CD4-positive, alpha-beta T cell (primary cell): ENCODE results near the gene STAG3. TPM values are rescaled to one million over a fixed set of nuclear protein-coding genes. Genes with fewer than 3 reads are reported as not detected.
"Not testable (repeated sequence)": the region's sequence is repeated elsewhere in the genome, so short reads cannot be mapped to it uniquely, and the experiment has no call there.

ENCODE experiments used
- ATAC-seq: fragments of 200-7000 bp; cut with Tn5 transposase; one replicate; pipeline ENCODE4 v1.10.0; 2022; ENCODE audit warnings: mild to moderate bottlenecking; ENCODE audit not compliant: poor library complexity
- CTCF ChIA-PET: fragments of 350-600 bp; sonication (Branson Sonifier 250); formaldehyde crosslinking; loops from one replicate; lab custom pipeline; 2021; ENCODE audit warnings: antibody characterized with exemption, inconsistent platforms; lab: Charles Lee
- POLR2A ChIA-PET: fragments of 350-600 bp; sonication (Branson Sonifier 250); formaldehyde crosslinking; loops from one replicate; lab custom pipeline; 2021; ENCODE audit warnings: antibody characterized with exemption, inconsistent platforms; lab: Charles Lee
- DNase-seq, 14 experiments: peaks; one replicate each; pipeline ENCODE4 v3.0.0-alpha.2; 2013 to 2020; ENCODE audit warnings: mixed read lengths in 2 of 14
- H3K27ac ChIP-seq, 2 donors: one replicate each; pipeline versions ENCODE4 v1.5.1 to v1.7.0; 2013; ENCODE audit warnings: low read length in 2 of 2, low read depth in 1 of 2, mild to moderate bottlenecking in 1 of 2
- H3K27me3 ChIP-seq, 2 experiments: 1 replicate in 1 of 2; 2 replicates in 1 of 2; pipeline versions ENCODE4 v1.6.1 to v1.7.0; 2013; ENCODE audit warnings: low read length in 2 of 2, control low read depth in 1 of 2, mild to moderate bottlenecking in 1 of 2, moderate library complexity in 1 of 2; ENCODE audit not compliant: insufficient read depth in 2 of 2, control insufficient read depth in 1 of 2
- H3K36me3 ChIP-seq: one replicate; pipeline ENCODE4 v1.6.1; 2013; ENCODE audit warnings: low read length, control low read depth; ENCODE audit not compliant: insufficient read depth
- H3K4me1 ChIP-seq: one replicate; pipeline ENCODE4 v1.6.1; 2013; ENCODE audit warnings: low read length, control low read depth; ENCODE audit not compliant: insufficient read depth
- H3K4me3 ChIP-seq: one replicate; pipeline ENCODE4 v1.5.1; 2013; ENCODE audit warnings: mild to moderate bottlenecking, low read length, moderate library complexity
- H3K9me3 ChIP-seq, 2 experiments: 1 replicate in 1 of 2; 2 replicates in 1 of 2; pipeline versions ENCODE4 v1.6.1 to v1.7.0; 2013; ENCODE audit warnings: low read length in 2 of 2, mild to moderate bottlenecking in 2 of 2, control low read depth in 1 of 2, moderate library complexity in 1 of 2; ENCODE audit not compliant: control insufficient read depth in 1 of 2, insufficient read depth in 1 of 2
- H3K27ac Mint-ChIP-seq: one replicate; pipeline ENCODE4 v1.8.0; 2020; ENCODE audit warnings: mixed read lengths
- H3K27me3 Mint-ChIP-seq: one replicate; pipeline ENCODE4 v1.8.0; 2021; ENCODE audit warnings: mixed read lengths
- H3K36me3 Mint-ChIP-seq: one replicate; pipeline ENCODE4 v1.8.0; 2021; ENCODE audit warnings: low read depth, mixed read lengths
- H3K4me1 Mint-ChIP-seq: one replicate; pipeline ENCODE4 v1.8.0; 2021; ENCODE audit warnings: low read depth, mixed read lengths
- H3K4me3 Mint-ChIP-seq: one replicate; pipeline ENCODE4 v1.8.0; 2020; ENCODE audit warnings: mild to moderate bottlenecking, mixed read lengths
- H3K9me3 Mint-ChIP-seq: one replicate; pipeline ENCODE4 v1.8.0; 2020; ENCODE audit warnings: mixed read lengths
- intact Hi-C, 2 experiments: fragments of 100-400 bp; cut with DNase I in 1 of 2; cut with micrococcal nuclease in 1 of 2; formaldehyde crosslinking; loops; one replicate each; pipeline versions ENCODE4 v1.15.1 to v1.9.0; 2023 to 2025; cut with DNase I, micrococcal nuclease
- total RNA-seq, 174 experiments: library from RNA in 2 of 174; stranded (reverse) in 2 of 174; gene quantifications; one replicate each; pipeline ENCODE4 v1.2.3 and lab custom pipeline; 2021 to 2026
- TF ChIP-seq, protein P1 (sequence below): fragments of 200-600 bp; IDR thresholded peaks from one replicate; pipeline ENCODE4 v1.8.0; 2022; ENCODE audit warnings: antibody characterized with exemption, mild to moderate bottlenecking

Gene STAG3
- total RNA-seq, 2 experiments from 2014 or later: 4.0 to 5.5 TPM

DNA sequence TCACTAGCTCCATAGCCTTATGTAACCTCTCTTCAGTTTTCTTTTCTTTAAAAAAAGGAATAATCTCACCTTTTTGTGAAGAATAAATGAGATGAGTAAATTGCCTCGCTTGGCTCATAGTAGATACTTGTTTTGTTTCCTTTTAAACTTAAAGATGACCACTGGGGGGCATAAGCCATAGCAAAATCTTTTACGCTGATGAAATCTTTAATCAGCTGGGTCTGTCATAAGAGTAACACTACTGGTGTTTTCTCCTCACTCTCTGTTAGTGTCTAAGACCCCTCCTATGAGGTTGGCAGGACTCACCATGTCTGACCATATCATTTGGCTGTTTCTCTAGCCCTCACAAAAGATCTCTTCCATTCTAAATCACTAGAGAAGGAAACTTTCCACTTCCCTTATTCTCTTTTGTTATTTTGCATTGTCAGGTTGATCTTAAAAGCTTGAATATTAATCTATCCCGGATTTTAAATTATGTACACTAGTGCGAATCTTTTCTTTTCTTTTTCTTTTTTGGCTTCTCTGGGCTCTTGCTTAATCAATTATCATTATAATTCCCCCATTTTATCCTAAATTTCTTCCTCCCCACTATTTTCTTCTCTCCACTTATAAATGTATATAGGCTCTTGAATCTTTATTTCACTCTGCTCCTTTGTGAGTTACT, 12.5 kb downstream of the STAG3 start:
- Histone ChIP-seq H3K4me1 (peaks cover 1% of the 10 kb centered on the region), H3K9me3 (no peaks in the 10 kb centered on the region), H3K27me3 (no peaks in the 10 kb centered on the region), H3K36me3 (no peaks in the 10 kb centered on the region), H3K4me3 (no peak overlapping the region), H3K27ac (no peak overlapping the region)
- no peaks in the 10 kb centered on the region for H3K9me3 Mint-ChIP-seq
- H3K4me1 Mint-ChIP-seq: peaks cover 44% of the 10 kb centered on the region
- peak in 3 of 14 experiments; percentile 72 to 77 (median 73) for DNase-seq
- no peak overlapping the region for H3K4me3 Mint-ChIP-seq
- peak; percentile 84 for ATAC-seq
- no peaks in the 10 kb centered on the region for H3K27me3 Mint-ChIP-seq
- ChIA-PET CTCF (interaction anchor here (0.6 to 1.4 kb wide), 14 partner anchors 8 to 239 kb away, joined by 3 to 11 read pairs (median 4); partner anchors contain the start of genes LAMTOR4, MEPCE and PVRIG), POLR2A (interaction anchor here (0.6 to 1.3 kb wide), 10 partner anchors 13 to 42 kb away, joined by 3 to 7 read pairs (median 4); partner anchors contain the start of genes GPC2 and LAMTOR4)
- peak overlapping the region; percentile 25 for H3K27ac Mint-ChIP-seq
- intact Hi-C loops: loop anchor here (1.0 to 5.0 kb wide), 2 partner anchors 27 to 217 kb away; no protein-coding TSS in a partner anchor
- no peaks in the 10 kb centered on the region for H3K36me3 Mint-ChIP-seq
- TF ChIP-seq, protein P1, sequence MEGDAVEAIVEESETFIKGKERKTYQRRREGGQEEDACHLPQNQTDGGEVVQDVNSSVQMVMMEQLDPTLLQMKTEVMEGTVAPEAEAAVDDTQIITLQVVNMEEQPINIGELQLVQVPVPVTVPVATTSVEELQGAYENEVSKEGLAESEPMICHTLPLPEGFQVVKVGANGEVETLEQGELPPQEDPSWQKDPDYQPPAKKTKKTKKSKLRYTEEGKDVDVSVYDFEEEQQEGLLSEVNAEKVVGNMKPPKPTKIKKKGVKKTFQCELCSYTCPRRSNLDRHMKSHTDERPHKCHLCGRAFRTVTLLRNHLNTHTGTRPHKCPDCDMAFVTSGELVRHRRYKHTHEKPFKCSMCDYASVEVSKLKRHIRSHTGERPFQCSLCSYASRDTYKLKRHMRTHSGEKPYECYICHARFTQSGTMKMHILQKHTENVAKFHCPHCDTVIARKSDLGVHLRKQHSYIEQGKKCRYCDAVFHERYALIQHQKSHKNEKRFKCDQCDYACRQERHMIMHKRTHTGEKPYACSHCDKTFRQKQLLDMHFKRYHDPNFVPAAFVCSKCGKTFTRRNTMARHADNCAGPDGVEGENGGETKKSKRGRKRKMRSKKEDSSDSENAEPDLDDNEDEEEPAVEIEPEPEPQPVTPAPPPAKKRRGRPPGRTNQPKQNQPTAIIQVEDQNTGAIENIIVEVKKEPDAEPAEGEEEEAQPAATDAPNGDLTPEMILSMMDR: peak; percentile 55

DNA sequence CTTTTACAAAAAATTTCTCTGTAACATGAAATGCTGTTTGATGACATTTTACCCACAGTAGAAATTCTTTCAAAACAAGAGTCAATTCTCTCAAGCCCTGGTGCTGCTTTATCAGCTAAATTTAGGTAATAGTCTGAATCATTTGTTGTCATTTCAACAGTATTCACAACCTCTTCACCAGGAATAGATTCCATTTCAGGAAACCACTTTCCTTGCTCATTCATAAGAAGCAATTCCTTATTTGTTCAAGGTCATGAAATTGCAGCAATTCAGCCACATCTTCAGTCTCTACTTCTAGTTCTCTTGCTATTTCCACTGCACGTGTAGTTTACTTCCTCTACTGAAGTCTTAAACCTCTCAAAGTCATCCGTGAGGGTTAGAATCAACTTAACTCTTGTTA, 14.1 kb downstream of the STAG3 start:
- Histone ChIP-seq H3K36me3 (no peaks in the 10 kb centered on the region), H3K9me3 (no peaks in the 10 kb centered on the region), H3K4me3 (no peak overlapping the region), H3K27me3 (no peaks in the 10 kb centered on the region), H3K27ac (no peak overlapping the region), H3K4me1 (peaks cover 2% of the 10 kb centered on the region)
- Mint-ChIP-seq H3K9me3 (no peaks in the 10 kb centered on the region), H3K36me3 (no peaks in the 10 kb centered on the region), H3K27me3 (no peaks in the 10 kb centered on the region), H3K4me3 (no peak overlapping the region), H3K4me1 (peaks cover 48% of the 10 kb centered on the region), H3K27ac (peak overlapping the region; percentile 68)
- intact Hi-C loops: loop anchor here in 1 of 2 experiments (5.0 kb wide), 1 partner anchor 216 kb away; no protein-coding TSS in a partner anchor
- CTCF ChIA-PET: no interaction called here
- TF ChIP-seq, protein P1: no peak
- POLR2A ChIA-PET: no interaction called here
- ATAC-seq (no peak), DNase-seq (no peak)

DNA sequence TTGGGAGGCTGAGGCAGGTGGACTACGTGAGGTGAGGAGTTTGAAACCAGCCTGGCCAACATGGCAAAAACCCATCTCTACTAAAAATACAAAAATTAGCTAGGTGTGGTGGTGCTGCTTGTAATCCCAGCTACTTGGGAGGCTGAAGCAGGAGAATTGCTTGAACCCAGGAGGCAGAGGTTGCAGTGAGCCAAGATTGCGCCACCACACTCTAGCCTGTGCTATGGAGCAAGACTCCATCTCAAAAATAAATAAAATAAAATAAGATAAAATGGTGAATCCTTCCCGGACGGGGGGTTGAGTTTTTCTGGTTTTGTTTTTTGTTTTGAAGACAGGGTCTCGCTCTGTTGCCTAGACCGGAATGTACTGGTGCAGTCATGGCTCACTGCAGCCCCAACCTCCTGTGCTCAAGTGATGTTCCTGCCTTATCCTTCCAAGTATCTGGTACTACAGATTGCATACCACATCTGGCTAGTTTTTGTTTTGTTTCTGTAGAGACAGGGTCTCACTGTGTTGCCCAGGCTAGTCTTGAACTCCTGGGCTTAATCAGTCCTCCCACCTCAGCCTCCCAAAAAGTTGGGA, 14.7 kb downstream of the STAG3 start:
- not testable (repeated sequence) for H3K4me1 ChIP-seq, ATAC-seq, H3K4me3 Mint-ChIP-seq, H3K27me3 Mint-ChIP-seq, H3K27me3 ChIP-seq, H3K36me3 ChIP-seq, H3K9me3 Mint-ChIP-seq, H3K4me3 ChIP-seq, H3K9me3 ChIP-seq, DNase-seq, H3K36me3 Mint-ChIP-seq, H3K27ac ChIP-seq
- intact Hi-C loops: loop anchor here in 1 of 2 experiments (5.0 kb wide), 1 partner anchor 215 kb away; no protein-coding TSS in a partner anchor
- peaks cover 48% of the 10 kb centered on the region for H3K4me1 Mint-ChIP-seq
- ChIA-PET POLR2A (interaction anchor here (0.6 kb wide), 1 partner anchor 88 kb away, joined by 4 read pairs; no protein-coding TSS in a partner anchor), CTCF (interaction anchor here (0.9 kb wide), 1 partner anchor 10 kb away, joined by 3 read pairs; no protein-coding TSS in a partner anchor)
- peak overlapping the region; percentile 68 for H3K27ac Mint-ChIP-seq
